PC-3 (cell line): ENCODE measurements around the gene DNASE2. TPM values are rescaled to one million over a fixed set of nuclear protein-coding genes. Genes with fewer than 3 reads are reported as not detected.

Experiments used
- ATAC-seq: fragments of 200-7000 bp; cut with Tn5 transposase; 2 replicates; pipeline ENCODE4 v1.9.1; 2020; ENCODE audit warnings: mild to moderate bottlenecking, moderate library complexity
- Bru-seq: library from RNA; stranded (reverse); fragments of 400-500 nt; gene quantifications from one replicate; lab custom pipeline; 2021; lab: Mats Ljungman, UMichigan
- BruChase-seq, 2 experiments: library from RNA; stranded (reverse); fragments of 400-500 nt; gene quantifications; one replicate each; lab custom pipeline; 2021; lab: Mats Ljungman, UMichigan
- BruUV-seq: library from RNA; stranded (reverse); fragments of 400-500 nt; replicated peaks from 2 replicates; lab custom pipeline; 2021; lab: Mats Ljungman, UMichigan
- CTCF ChIA-PET: fragments of 300-600 bp; sonication (Branson Sonifier 250); formaldehyde crosslinking; loops from one replicate; lab custom pipeline; 2022; ENCODE audit warnings: antibody characterized with exemption; lab: Charles Lee
- POLR2A ChIA-PET: fragments of 300-600 bp; sonication (Branson Sonifier 250); formaldehyde crosslinking; loops from one replicate; lab custom pipeline; 2022; ENCODE audit warnings: antibody characterized with exemption; ENCODE audit not compliant: unreplicated experiment; lab: Charles Lee
- DNase-seq: peaks from one replicate; pipeline ENCODE4 v3.0.0-alpha.2; 2015
- H2AFZ ChIP-seq: fragments of 300-600 bp; sonication (generic); 2 replicates; pipeline ENCODE4 v1.6.0; 2016; ENCODE audit warnings: antibody characterized with exemption, low read length
- H3F3A ChIP-seq: fragments of 300-600 bp; sonication (generic); one replicate; pipeline ENCODE4 v1.6.0; 2017; ENCODE audit warnings: antibody characterized with exemption, low read length, control low read depth, mild to moderate bottlenecking; ENCODE audit not compliant: unreplicated experiment
- H3K27ac ChIP-seq: fragments of 300-600 bp; sonication (generic); 2 replicates; pipeline ENCODE4 v1.5.1; 2016; ENCODE audit warnings: mild to moderate bottlenecking, low read length
- H3K27me3 ChIP-seq: fragments of 300-600 bp; sonication (generic); 2 replicates; pipeline ENCODE4 v1.6.1; 2016; ENCODE audit warnings: low read length, mixed read lengths
- H3K36me3 ChIP-seq: fragments of 300-600 bp; sonication (generic); 2 replicates; pipeline ENCODE4 v1.6.1; 2016; ENCODE audit warnings: low read depth, mixed run types, low read length, mixed read lengths
- H3K4me1 ChIP-seq: fragments of 300-600 bp; sonication (generic); 2 replicates; pipeline ENCODE4 v1.5.1; 2016; ENCODE audit warnings: low read length; ENCODE audit not compliant: insufficient read depth
- H3K4me2 ChIP-seq: fragments of 300-600 bp; sonication (generic); 2 replicates; pipeline ENCODE4 v1.6.0; 2016; ENCODE audit warnings: low read length
- H3K4me3 ChIP-seq: fragments of 300-600 bp; sonication (generic); 2 replicates; pipeline ENCODE4 v1.5.1; 2016; ENCODE audit warnings: mild to moderate bottlenecking, low read length, mixed read lengths
- H3K79me2 ChIP-seq: fragments of 300-600 bp; sonication (generic); 2 replicates; pipeline ENCODE4 v1.6.1; 2017; ENCODE audit warnings: low read length, mixed read lengths
- H3K9ac ChIP-seq: fragments of 300-600 bp; sonication (generic); 2 replicates; pipeline ENCODE4 v1.6.0; 2016; ENCODE audit warnings: mild to moderate bottlenecking, low read length
- H3K9me2 ChIP-seq: fragments of 300-600 bp; sonication (generic); replicated peaks from 2 replicates; pipeline ENCODE4 v1.6.1; 2016; ENCODE audit warnings: mixed run types, low read length, mixed read lengths
- H3K9me3 ChIP-seq: fragments of 300-600 bp; sonication (generic); 2 replicates; pipeline ENCODE4 v1.6.1; 2016; ENCODE audit warnings: low read length, mixed read lengths
- H4K20me1 ChIP-seq: fragments of 300-600 bp; sonication (generic); 2 replicates; pipeline ENCODE4 v1.6.1; 2016; ENCODE audit warnings: low read length, mixed read lengths
- EZH2 ChIP-seq: fragments of 300-600 bp; sonication (generic); IDR thresholded peaks from one replicate; pipeline ENCODE4 v1.6.1; 2017; ENCODE audit warnings: antibody characterized with exemption, mild to moderate bottlenecking, low read length; ENCODE audit not compliant: unreplicated experiment
- EZH2phosphoT487 ChIP-seq: fragments of 300-600 bp; sonication (generic); IDR thresholded peaks from 2 replicates; pipeline ENCODE4 v1.6.1; 2018; ENCODE audit warnings: mild to moderate bottlenecking, antibody characterized with exemption, low read length, borderline replicate concordance
- intact Hi-C: fragments of 100-400 bp; cut with micrococcal nuclease; formaldehyde crosslinking; loops from 2 replicates; pipeline ENCODE4 v1.9.0; 2023
- long read RNA-seq: library from polyadenylated mRNA; unstranded; transcript quantifications from one replicate; pipeline ENCODE4 v2.0.0, GENCODE V29; 2021; ENCODE audit not compliant: unreplicated experiment
- total RNA-seq: library from RNA; depleted of rRNA; stranded (reverse); fragments of >200 nt; gene quantifications from 2 replicates; pipeline ENCODE4 v1.2.3, GENCODE V29; 2014; rRNA removed
- TF ChIP-seq, protein P1 (sequence below): fragments of 300-600 bp; sonication (generic); conservative IDR thresholded peaks from 2 replicates; pipeline ENCODE4 v1.5.1; 2017; ENCODE audit warnings: antibody characterized with exemption, low read depth, mild to moderate bottlenecking, low read length

The DNASE2 gene, protein sequence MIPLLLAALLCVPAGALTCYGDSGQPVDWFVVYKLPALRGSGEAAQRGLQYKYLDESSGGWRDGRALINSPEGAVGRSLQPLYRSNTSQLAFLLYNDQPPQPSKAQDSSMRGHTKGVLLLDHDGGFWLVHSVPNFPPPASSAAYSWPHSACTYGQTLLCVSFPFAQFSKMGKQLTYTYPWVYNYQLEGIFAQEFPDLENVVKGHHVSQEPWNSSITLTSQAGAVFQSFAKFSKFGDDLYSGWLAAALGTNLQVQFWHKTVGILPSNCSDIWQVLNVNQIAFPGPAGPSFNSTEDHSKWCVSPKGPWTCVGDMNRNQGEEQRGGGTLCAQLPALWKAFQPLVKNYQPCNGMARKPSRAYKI
- 47.1 and 48.0 TPM in 2 replicates for total RNA-seq
- Bru-seq, nascent RNA: percentile 77 among the genes with signal in this experiment
- BruChase-seq, experiment 1, labeled RNA remaining after a 6-hour chase: percentile 87 among the genes with signal in this experiment
- BruChase-seq, experiment 2, labeled RNA remaining after a 2-hour chase: percentile 85 among the genes with signal in this experiment
- long read RNA-seq, transcript DNASE2-201 (6 exons, 1,955 nt): major isoform, 167 of 315 reads
- long read RNA-seq, transcript DNASE2-203 (2 exons, 727 nt): minor isoform, 8 of 315 reads
- long read RNA-seq, partial matches to known transcripts: 99 of 315 reads
- long read RNA-seq, other reads (novel, unspliced or antisense): 41 of 315 reads

- DNase-seq: peak; percentile 98
- TSS peak; percentile 64 for BruUV-seq
Observed at GRCh38 chr19:12881172-12881808, at the start of gene DNASE2. Gene DNASE2, minus strand, starts transcription at chr19:12881449. Its CDS starts 74 bp downstream, at chr19:12881375.

GRCh38 chr19:12930002-12930645 is 48.9 kb upstream of the DNASE2 start:
- ATAC-seq: no peak
- Histone ChIP-seq H3K4me1 (peaks cover 14% of the 10 kb centered on the region), H3K9me3 (no peaks in the 10 kb centered on the region), H3K4me2 (no peak overlapping the region), H3K27ac (no peak overlapping the region), H3K9me2 (no peaks in the 10 kb centered on the region), H3K36me3 (peaks cover 48% of the 10 kb centered on the region), H3K4me3 (no peak overlapping the region), H2AFZ (no peak overlapping the region), H3K27me3 (no peaks in the 10 kb centered on the region), H3F3A (no peaks in the 10 kb centered on the region), H3K9ac (no peak overlapping the region), H4K20me1 (0 out of 2 replicates have a peak, but pooled peaks cover 4% of the 10 kb centered on the region), H3K79me2 (peaks cover 46% of the 10 kb centered on the region)
- BruUV-seq: no TSS peak
- ChIA-PET CTCF (no interaction called here), POLR2A (no interaction called here)
- intact Hi-C loops: no loop called here
- no peak for DNase-seq
- no peak for TF ChIP-seq EZH2
- no peak for TF ChIP-seq EZH2phosphoT487
- TF ChIP-seq, protein P1, sequence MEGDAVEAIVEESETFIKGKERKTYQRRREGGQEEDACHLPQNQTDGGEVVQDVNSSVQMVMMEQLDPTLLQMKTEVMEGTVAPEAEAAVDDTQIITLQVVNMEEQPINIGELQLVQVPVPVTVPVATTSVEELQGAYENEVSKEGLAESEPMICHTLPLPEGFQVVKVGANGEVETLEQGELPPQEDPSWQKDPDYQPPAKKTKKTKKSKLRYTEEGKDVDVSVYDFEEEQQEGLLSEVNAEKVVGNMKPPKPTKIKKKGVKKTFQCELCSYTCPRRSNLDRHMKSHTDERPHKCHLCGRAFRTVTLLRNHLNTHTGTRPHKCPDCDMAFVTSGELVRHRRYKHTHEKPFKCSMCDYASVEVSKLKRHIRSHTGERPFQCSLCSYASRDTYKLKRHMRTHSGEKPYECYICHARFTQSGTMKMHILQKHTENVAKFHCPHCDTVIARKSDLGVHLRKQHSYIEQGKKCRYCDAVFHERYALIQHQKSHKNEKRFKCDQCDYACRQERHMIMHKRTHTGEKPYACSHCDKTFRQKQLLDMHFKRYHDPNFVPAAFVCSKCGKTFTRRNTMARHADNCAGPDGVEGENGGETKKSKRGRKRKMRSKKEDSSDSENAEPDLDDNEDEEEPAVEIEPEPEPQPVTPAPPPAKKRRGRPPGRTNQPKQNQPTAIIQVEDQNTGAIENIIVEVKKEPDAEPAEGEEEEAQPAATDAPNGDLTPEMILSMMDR: peak; percentile 3; the same call in 1 of the 2 replicates

More at GRCh38 chr19:12881172-12881808, at the start of gene DNASE2:
- H3K4me2 ChIP-seq: peak within 1 kb of the TSS; percentile 93
- H3K9ac ChIP-seq: peak within 1 kb of the TSS; percentile 61
- no peaks in the 10 kb centered on the region; the same call in 1 of the 2 replicates for H3K36me3 ChIP-seq
- H2AFZ ChIP-seq: peak within 1 kb of the TSS; percentile 92
- H3K9me3 ChIP-seq: peaks cover 9% of the 10 kb centered on the region; the same call in 1 of the 2 replicates
- peak; percentile 97 for ATAC-seq
- H3K79me2 ChIP-seq: 0 out of 2 replicates have a peak, but pooled peaks cover 4% of the 10 kb centered on the region
- H3K4me1 ChIP-seq: peaks cover 7% of the 10 kb centered on the region; the same call in 1 of the 2 replicates
- ChIA-PET CTCF (interaction anchor here (0.6 to 0.8 kb wide), 4 partner anchors 8 to 739 kb away, joined by 3 to 10 read pairs (median 4); no protein-coding TSS in a partner anchor), POLR2A (no interaction called here)
- intact Hi-C loops: no loop called here
- H3K27me3 ChIP-seq: peaks cover 9% of the 10 kb centered on the region; the same call in 1 of the 2 replicates
- H3K9me2 ChIP-seq: no peaks in the 10 kb centered on the region
- TF ChIP-seq, protein P1: no peak
- no peak for TF ChIP-seq EZH2
- TF ChIP-seq EZH2phosphoT487: no peak
- no peaks in the 10 kb centered on the region for H4K20me1 ChIP-seq
- no peaks in the 10 kb centered on the region for H3F3A ChIP-seq
- peak within 1 kb of the TSS; percentile 93 for H3K4me3 ChIP-seq
- H3K27ac ChIP-seq: no peak within 1 kb of the TSS
